GM23338 (cell line): Measurements from ENCODE around the gene UGT2B11. TPM values are rescaled to one million over a fixed set of nuclear protein-coding genes. Genes with fewer than 3 reads are reported as not detected.

ENCODE experiments used
- ATAC-seq: fragments of 200-7000 bp; cut with Tn5 transposase; 3 replicates; pipeline ENCODE4 v1.9.1; 2020
- DNase-seq: peaks from one replicate; pipeline ENCODE4 v3.0.0-alpha.2; 2015; ENCODE audit warnings: low spot score
- H2AFZ ChIP-seq: fragments of 200-600 bp; sonication (generic); 2 replicates; pipeline ENCODE4 v1.8.0; 2016; ENCODE audit warnings: antibody characterized with exemption, mild to moderate bottlenecking, moderate library complexity
- H3F3A ChIP-seq: fragments of 200-600 bp; sonication (generic); replicated peaks from 2 replicates; pipeline ENCODE4 v1.8.0; 2017; ENCODE audit warnings: antibody characterized with exemption, mixed run types, low read depth
- H3K27ac ChIP-seq: fragments of 200-600 bp; sonication (generic); 2 replicates; pipeline ENCODE4 v1.6.1; 2016; ENCODE audit warnings: low read depth
- H3K27me3 ChIP-seq: fragments of 200-600 bp; sonication (generic); 2 replicates; pipeline ENCODE4 v1.8.0; 2016; ENCODE audit warnings: mild to moderate bottlenecking, mixed run types, moderate library complexity; ENCODE audit not compliant: insufficient read depth
- H3K36me3 ChIP-seq: fragments of 200-600 bp; sonication (generic); 2 replicates; pipeline ENCODE4 v1.8.0; 2016; ENCODE audit warnings: mild to moderate bottlenecking; ENCODE audit not compliant: insufficient read depth
- H3K4me1 ChIP-seq: fragments of 200-600 bp; sonication (generic); 2 replicates; pipeline ENCODE4 v1.8.0; 2016; ENCODE audit warnings: mild to moderate bottlenecking, moderate library complexity; ENCODE audit not compliant: insufficient read depth
- H3K4me2 ChIP-seq: fragments of 200-600 bp; sonication (generic); 2 replicates; pipeline ENCODE4 v1.7.1; 2017; ENCODE audit warnings: mixed run types
- H3K4me3 ChIP-seq: fragments of 200-600 bp; sonication (generic); 2 replicates; pipeline ENCODE4 v1.6.1; 2016; ENCODE audit warnings: mixed run types
- H3K79me2 ChIP-seq: fragments of 200-600 bp; sonication (generic); replicated peaks from 2 replicates; pipeline ENCODE4 v1.8.0; 2017; ENCODE audit warnings: mild to moderate bottlenecking; ENCODE audit not compliant: insufficient read depth
- H3K9me2 ChIP-seq: fragments of 200-600 bp; sonication (generic); 2 replicates; pipeline ENCODE4 v1.8.0; 2017; ENCODE audit not compliant: insufficient read depth
- H4K20me1 ChIP-seq: fragments of 200-600 bp; sonication (generic); replicated peaks from 2 replicates; pipeline ENCODE4 v1.8.0; 2017; ENCODE audit warnings: mild to moderate bottlenecking; ENCODE audit not compliant: insufficient read depth
- H3K27ac Mint-ChIP-seq: 2 replicates; pipeline ENCODE4 v1.8.0; 2020; ENCODE audit warnings: inconsistent platforms, mild to moderate bottlenecking, moderate library complexity, mixed read lengths
- H3K27me3 Mint-ChIP-seq: 3 replicates; pipeline ENCODE4 v1.8.0; 2022; ENCODE audit warnings: low read depth, mild to moderate bottlenecking, moderate library complexity, mixed read lengths, inconsistent platforms; ENCODE audit not compliant: insufficient read depth, poor library complexity
- H3K36me3 Mint-ChIP-seq: 3 replicates; pipeline ENCODE4 v1.8.0; 2021; ENCODE audit warnings: low read depth, mild to moderate bottlenecking, inconsistent platforms, moderate library complexity, mixed read lengths
- H3K4me1 Mint-ChIP-seq: 3 replicates; pipeline ENCODE4 v1.8.0; 2020; ENCODE audit warnings: mild to moderate bottlenecking, inconsistent platforms, mixed read lengths
- H3K4me3 Mint-ChIP-seq: 3 replicates; pipeline ENCODE4 v1.8.0; 2021; ENCODE audit warnings: moderate library complexity, mild to moderate bottlenecking, inconsistent platforms, mixed read lengths
- H3K9me3 Mint-ChIP-seq: 3 replicates; pipeline ENCODE4 v1.8.0; 2020; ENCODE audit warnings: moderate library complexity, mild to moderate bottlenecking, inconsistent platforms, mixed read lengths
- CREB1 ChIP-seq: fragments of 250-450 bp; sonication (Bioruptor Pico); IDR thresholded peaks from 2 replicates; pipeline ENCODE4 v1.5.0; 2020; ENCODE audit warnings: low read depth, mild to moderate bottlenecking, moderate library complexity
- EZH2 ChIP-seq: fragments of 200-600 bp; sonication (generic); IDR thresholded peaks from one replicate; pipeline ENCODE4 v1.8.0; 2017; ENCODE audit warnings: antibody characterized with exemption, mild to moderate bottlenecking, low read depth; ENCODE audit not compliant: unreplicated experiment
- JUNB ChIP-seq: IDR thresholded peaks from one replicate; pipeline ENCODE4 v1.6.1; 2016; ENCODE audit warnings: antibody characterized with exemption; ENCODE audit not compliant: unreplicated experiment
- NANOG ChIP-seq: IDR thresholded peaks from 2 replicates; pipeline ENCODE4 v1.6.1; 2016; ENCODE audit warnings: antibody characterized with exemption, borderline replicate concordance
- POLR2AphosphoS5 ChIP-seq: IDR thresholded peaks from 2 replicates; pipeline ENCODE4 v1.6.1; 2016; ENCODE audit warnings: antibody characterized with exemption, low read depth
- STAT1 ChIP-seq: IDR thresholded peaks from one replicate; pipeline ENCODE4 v1.6.1; 2016; ENCODE audit warnings: antibody characterized with exemption; ENCODE audit not compliant: unreplicated experiment
- ZNF114 ChIP-seq: fragments of 250-450 bp; sonication (Bioruptor Pico); IDR thresholded peaks from 2 replicates; pipeline ENCODE4 v1.5.0; 2020; ENCODE audit warnings: mild to moderate bottlenecking, moderate library complexity
- polyA plus RNA-seq: library from polyadenylated mRNA; unstranded; fragments of >200 nt; fragmentation: Nextera tagmentation; extraction: Ambion mirVana; gene quantifications from 2 replicates; pipeline ENCODE4 v1.2.1, GENCODE V29; 2016
- total RNA-seq: library from RNA; depleted of rRNA; stranded (reverse); fragments of >200 nt; shearing (Covaris generic); gene quantifications from 2 replicates; pipeline ENCODE4 v1.2.3, GENCODE V29; 2014
- TF ChIP-seq, protein P1 (sequence below): IDR thresholded peaks from 2 replicates; pipeline ENCODE4 v1.6.1; 2016; ENCODE audit warnings: antibody characterized with exemption
- TF ChIP-seq, protein P2 (sequence below), 2 experiments: fragments of 200-600 bp in 1 of 2; sonication (generic) in 1 of 2; conservative IDR thresholded peaks; 2 replicates each; pipeline versions ENCODE4 v1.5.1 to v1.6.1; 2016 to 2017; ENCODE audit warnings: antibody characterized with exemption in 2 of 2, low read depth in 2 of 2, mild to moderate bottlenecking in 2 of 2, moderate library complexity in 1 of 2
- TF ChIP-seq, protein P3 (sequence below): fragments of 250-450 bp; sonication (Bioruptor Pico); IDR thresholded peaks from 2 replicates; pipeline ENCODE4 v1.5.0; 2020; ENCODE audit warnings: mild to moderate bottlenecking, moderate library complexity

Gene UGT2B11
- total and polyA plus RNA-seq, 2 experiments from 2014 or later, result not detected

DNA sequence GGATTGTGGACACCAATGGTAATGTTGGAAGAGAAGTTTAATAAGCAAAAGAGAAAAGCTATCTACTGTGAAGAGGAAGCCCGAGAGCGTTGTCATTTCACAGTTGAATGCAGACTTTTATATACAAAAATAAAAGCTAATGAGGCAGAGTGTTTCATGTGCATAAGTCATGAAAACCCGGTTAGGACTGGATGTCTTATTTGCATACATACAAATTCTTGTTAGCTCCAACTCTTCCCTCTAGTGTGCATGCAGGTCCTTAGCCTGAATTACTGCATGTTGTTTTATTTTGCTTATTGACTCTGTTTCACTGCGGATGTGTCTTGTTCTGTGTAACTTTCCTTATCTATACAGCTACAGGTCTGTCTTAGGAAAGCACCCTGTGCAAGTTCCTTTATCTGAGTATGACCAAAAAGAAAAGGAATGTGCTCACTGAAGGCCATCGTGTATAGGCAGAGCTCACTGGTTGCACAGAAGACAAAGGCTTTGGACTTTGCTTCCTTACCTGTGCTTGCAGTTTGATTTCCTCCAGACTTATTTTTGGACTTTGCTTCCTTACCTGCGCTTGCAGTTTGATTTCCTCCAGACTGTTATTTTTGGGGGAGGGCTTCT, 25.1 kb upstream of the UGT2B11 start:
- Mint-ChIP-seq H3K4me3 (no peak overlapping the region), H3K27ac (no peak overlapping the region), H3K4me1 (no peaks in the 10 kb centered on the region), H3K27me3 (no peaks in the 10 kb centered on the region), H3K9me3 (peaks cover 5% of the 10 kb centered on the region; the same call in 2 of the 3 replicates), H3K36me3 (no peaks in the 10 kb centered on the region)
- DNase-seq (no peak), ATAC-seq (no peak)
- Histone ChIP-seq H3K9me2 (no peaks in the 10 kb centered on the region), H3K4me3 (no peak overlapping the region), H3K4me1 (no peaks in the 10 kb centered on the region), H4K20me1 (no peaks in the 10 kb centered on the region), H3K36me3 (no peaks in the 10 kb centered on the region), H3K79me2 (no peaks in the 10 kb centered on the region), H2AFZ (no peak overlapping the region), H3K27ac (no peak overlapping the region), H3F3A (no peaks in the 10 kb centered on the region), H3K4me2 (no peak overlapping the region), H3K27me3 (no peaks in the 10 kb centered on the region)
- TF ChIP-seq, protein P1, sequence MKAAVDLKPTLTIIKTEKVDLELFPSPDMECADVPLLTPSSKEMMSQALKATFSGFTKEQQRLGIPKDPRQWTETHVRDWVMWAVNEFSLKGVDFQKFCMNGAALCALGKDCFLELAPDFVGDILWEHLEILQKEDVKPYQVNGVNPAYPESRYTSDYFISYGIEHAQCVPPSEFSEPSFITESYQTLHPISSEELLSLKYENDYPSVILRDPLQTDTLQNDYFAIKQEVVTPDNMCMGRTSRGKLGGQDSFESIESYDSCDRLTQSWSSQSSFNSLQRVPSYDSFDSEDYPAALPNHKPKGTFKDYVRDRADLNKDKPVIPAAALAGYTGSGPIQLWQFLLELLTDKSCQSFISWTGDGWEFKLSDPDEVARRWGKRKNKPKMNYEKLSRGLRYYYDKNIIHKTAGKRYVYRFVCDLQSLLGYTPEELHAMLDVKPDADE, result no peak
- no peak for TF ChIP-seq POLR2AphosphoS5

DNA sequence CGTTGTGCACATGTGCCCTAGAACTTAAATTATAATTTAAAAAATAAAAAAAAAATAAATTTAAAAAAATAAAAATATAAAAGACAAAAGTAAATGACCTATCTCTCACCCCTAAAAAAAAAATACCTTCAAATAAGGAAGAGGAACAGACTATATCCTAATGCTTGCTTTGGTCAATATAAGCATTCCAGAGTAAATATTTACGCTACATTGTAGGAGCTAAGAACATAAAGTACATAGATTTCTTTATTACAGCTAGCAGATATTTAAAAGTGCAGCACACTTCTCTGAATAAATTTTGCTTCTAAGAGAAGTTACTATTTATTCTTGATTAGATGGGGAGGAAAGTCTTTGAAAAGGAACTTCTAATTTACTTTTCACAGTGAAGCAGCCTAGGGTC, 24.5 kb upstream of the UGT2B11 start:
- H3K27ac Mint-ChIP-seq, result no peak overlapping the region
- no peaks in the 10 kb centered on the region for H3K4me1 ChIP-seq
- H3K9me2 ChIP-seq, result no peaks in the 10 kb centered on the region
- no peaks in the 10 kb centered on the region for H3K79me2 ChIP-seq
- no peak for DNase-seq
- no peak overlapping the region for H3K4me2 ChIP-seq
- no peaks in the 10 kb centered on the region for H3K27me3 Mint-ChIP-seq
- no peaks in the 10 kb centered on the region for H3K4me1 Mint-ChIP-seq
- H3K27me3 ChIP-seq, result no peaks in the 10 kb centered on the region
- no peak overlapping the region for H2AFZ ChIP-seq
- H3K27ac ChIP-seq, result no peak overlapping the region
- H3K9me3 Mint-ChIP-seq, result peaks cover 5% of the 10 kb centered on the region; the same call in 2 of the 3 replicates
- H3K36me3 Mint-ChIP-seq, result no peaks in the 10 kb centered on the region
- no peaks in the 10 kb centered on the region for H4K20me1 ChIP-seq
- H3K4me3 ChIP-seq, result no peak overlapping the region
- no peak overlapping the region for H3K4me3 Mint-ChIP-seq
- H3F3A ChIP-seq, result no peaks in the 10 kb centered on the region
- no peaks in the 10 kb centered on the region for H3K36me3 ChIP-seq
- ATAC-seq, result no peak
- TF ChIP-seq STAT1 (no peak), EZH2 (no peak), JUNB (no peak), ZNF114 (CRISPR knock-in tag) (no peak), CREB1 (CRISPR knock-in tag) (no peak), NANOG (no peak)
- TF ChIP-seq, protein P2, sequence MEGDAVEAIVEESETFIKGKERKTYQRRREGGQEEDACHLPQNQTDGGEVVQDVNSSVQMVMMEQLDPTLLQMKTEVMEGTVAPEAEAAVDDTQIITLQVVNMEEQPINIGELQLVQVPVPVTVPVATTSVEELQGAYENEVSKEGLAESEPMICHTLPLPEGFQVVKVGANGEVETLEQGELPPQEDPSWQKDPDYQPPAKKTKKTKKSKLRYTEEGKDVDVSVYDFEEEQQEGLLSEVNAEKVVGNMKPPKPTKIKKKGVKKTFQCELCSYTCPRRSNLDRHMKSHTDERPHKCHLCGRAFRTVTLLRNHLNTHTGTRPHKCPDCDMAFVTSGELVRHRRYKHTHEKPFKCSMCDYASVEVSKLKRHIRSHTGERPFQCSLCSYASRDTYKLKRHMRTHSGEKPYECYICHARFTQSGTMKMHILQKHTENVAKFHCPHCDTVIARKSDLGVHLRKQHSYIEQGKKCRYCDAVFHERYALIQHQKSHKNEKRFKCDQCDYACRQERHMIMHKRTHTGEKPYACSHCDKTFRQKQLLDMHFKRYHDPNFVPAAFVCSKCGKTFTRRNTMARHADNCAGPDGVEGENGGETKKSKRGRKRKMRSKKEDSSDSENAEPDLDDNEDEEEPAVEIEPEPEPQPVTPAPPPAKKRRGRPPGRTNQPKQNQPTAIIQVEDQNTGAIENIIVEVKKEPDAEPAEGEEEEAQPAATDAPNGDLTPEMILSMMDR (conservative IDR thresholded peaks at IDR 0.05; ENCODE audit: low read depth in 2 of 2), result no peak
- TF ChIP-seq, protein P3, sequence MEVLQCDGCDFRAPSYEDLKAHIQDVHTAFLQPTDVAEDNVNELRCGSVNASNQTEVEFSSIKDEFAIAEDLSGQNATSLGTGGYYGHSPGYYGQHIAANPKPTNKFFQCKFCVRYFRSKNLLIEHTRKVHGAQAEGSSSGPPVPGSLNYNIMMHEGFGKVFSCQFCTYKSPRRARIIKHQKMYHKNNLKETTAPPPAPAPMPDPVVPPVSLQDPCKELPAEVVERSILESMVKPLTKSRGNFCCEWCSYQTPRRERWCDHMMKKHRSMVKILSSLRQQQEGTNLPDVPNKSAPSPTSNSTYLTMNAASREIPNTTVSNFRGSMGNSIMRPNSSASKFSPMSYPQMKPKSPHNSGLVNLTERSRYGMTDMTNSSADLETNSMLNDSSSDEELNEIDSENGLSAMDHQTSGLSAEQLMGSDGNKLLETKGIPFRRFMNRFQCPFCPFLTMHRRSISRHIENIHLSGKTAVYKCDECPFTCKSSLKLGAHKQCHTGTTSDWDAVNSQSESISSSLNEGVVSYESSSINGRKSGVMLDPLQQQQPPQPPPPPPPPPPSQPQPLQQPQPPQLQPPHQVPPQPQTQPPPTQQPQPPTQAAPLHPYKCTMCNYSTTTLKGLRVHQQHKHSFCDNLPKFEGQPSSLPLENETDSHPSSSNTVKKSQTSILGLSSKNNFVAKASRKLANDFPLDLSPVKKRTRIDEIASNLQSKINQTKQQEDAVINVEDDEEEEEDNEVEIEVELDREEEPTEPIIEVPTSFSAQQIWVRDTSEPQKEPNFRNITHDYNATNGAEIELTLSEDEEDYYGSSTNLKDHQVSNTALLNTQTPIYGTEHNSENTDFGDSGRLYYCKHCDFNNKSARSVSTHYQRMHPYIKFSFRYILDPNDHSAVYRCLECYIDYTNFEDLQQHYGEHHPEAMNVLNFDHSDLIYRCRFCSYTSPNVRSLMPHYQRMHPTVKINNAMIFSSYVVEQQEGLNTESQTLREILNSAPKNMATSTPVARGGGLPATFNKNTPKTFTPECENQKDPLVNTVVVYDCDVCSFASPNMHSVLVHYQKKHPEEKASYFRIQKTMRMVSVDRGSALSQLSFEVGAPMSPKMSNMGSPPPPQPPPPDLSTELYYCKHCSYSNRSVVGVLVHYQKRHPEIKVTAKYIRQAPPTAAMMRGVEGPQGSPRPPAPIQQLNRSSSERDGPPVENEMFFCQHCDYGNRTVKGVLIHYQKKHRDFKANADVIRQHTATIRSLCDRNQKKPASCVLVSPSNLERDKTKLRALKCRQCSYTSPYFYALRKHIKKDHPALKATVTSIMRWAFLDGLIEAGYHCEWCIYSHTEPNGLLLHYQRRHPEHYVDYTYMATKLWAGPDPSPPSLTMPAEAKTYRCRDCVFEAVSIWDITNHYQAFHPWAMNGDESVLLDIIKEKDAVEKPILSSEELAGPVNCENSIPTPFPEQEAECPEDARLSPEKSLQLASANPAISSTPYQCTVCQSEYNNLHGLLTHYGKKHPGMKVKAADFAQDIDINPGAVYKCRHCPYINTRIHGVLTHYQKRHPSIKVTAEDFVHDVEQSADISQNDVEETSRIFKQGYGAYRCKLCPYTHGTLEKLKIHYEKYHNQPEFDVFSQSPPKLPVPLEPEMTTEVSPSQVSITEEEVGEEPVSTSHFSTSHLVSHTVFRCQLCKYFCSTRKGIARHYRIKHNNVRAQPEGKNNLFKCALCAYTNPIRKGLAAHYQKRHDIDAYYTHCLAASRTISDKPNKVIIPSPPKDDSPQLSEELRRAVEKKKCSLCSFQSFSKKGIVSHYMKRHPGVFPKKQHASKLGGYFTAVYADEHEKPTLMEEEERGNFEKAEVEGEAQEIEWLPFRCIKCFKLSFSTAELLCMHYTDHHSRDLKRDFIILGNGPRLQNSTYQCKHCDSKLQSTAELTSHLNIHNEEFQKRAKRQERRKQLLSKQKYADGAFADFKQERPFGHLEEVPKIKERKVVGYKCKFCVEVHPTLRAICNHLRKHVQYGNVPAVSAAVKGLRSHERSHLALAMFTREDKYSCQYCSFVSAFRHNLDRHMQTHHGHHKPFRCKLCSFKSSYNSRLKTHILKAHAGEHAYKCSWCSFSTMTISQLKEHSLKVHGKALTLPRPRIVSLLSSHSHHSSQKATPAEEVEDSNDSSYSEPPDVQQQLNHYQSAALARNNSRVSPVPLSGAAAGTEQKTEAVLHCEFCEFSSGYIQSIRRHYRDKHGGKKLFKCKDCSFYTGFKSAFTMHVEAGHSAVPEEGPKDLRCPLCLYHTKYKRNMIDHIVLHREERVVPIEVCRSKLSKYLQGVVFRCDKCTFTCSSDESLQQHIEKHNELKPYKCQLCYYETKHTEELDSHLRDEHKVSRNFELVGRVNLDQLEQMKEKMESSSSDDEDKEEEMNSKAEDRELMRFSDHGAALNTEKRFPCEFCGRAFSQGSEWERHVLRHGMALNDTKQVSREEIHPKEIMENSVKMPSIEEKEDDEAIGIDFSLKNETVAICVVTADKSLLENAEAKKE, result no peak
